Activated T-helper 1 cell treated with anti-CD3 and anti-CD28 coated beads, Interleukin-12 subunit alpha, Interleukin-12 subunit beta, Interleukin-2, Interleukin-4 antibody, amounts not matched to agents 30 ng/mL and 10 ng/mL and 1 ng/mL, durations not matched to agents 14 hours and 24 hours and 36 hours (primary cell): Measurements from ENCODE around the gene ADAM33. TPM values are rescaled to one million over a fixed set of nuclear protein-coding genes. Genes with fewer than 3 reads are reported as not detected.

Experiments used
- DNase-seq: peaks from one replicate; pipeline ENCODE4 v3.0.0; 2021; ENCODE audit warnings: low spot score
- H3K27ac Mint-ChIP-seq: one replicate; pipeline ENCODE4 v1.8.0; 2021; ENCODE audit warnings: mild to moderate bottlenecking, mixed read lengths
- H3K27me3 Mint-ChIP-seq: one replicate; pipeline ENCODE4 v1.8.0; 2022; ENCODE audit warnings: mild to moderate bottlenecking, moderate library complexity, mixed read lengths; ENCODE audit not compliant: insufficient read depth
- H3K36me3 Mint-ChIP-seq: one replicate; pipeline ENCODE4 v1.8.0; 2021; ENCODE audit warnings: low read depth, mixed read lengths
- H3K4me1 Mint-ChIP-seq: one replicate; pipeline ENCODE4 v1.8.0; 2021; ENCODE audit warnings: low read depth, mixed read lengths
- H3K4me3 Mint-ChIP-seq: one replicate; pipeline ENCODE4 v1.8.0; 2021; ENCODE audit warnings: mild to moderate bottlenecking, moderate library complexity, mixed read lengths
- H3K9me3 Mint-ChIP-seq: one replicate; pipeline ENCODE4 v1.8.0; 2021; ENCODE audit warnings: mixed read lengths
- intact Hi-C: fragments of 100-400 bp; cut with micrococcal nuclease; formaldehyde crosslinking; loops from one replicate; pipeline ENCODE4 v1.15.1; 2024
- total RNA-seq: library from RNA; stranded (reverse); gene quantifications from 2 replicates; pipeline ENCODE4 v1.2.3, GENCODE V29; 2022

Gene ADAM33
- total RNA-seq, 1 donor from 2014 or later, result not detected

- H3K9me3 Mint-ChIP-seq, result no peaks in the 10 kb centered on the region
- H3K27ac Mint-ChIP-seq, result no peak overlapping the region
- no peaks in the 10 kb centered on the region for H3K4me1 Mint-ChIP-seq
Measured at GRCh38 chr20:3704087-3704486, 22.3 kb upstream of the ADAM33 start.

GRCh38 chr20:3702611-3703391 lies 21.0 kb upstream of the ADAM33 start:
- H3K9me3 Mint-ChIP-seq, result no peaks in the 10 kb centered on the region
- no peaks in the 10 kb centered on the region for H3K27me3 Mint-ChIP-seq
- no peak overlapping the region for H3K4me3 Mint-ChIP-seq
- H3K4me1 Mint-ChIP-seq, result no peaks in the 10 kb centered on the region
- no peak overlapping the region for H3K27ac Mint-ChIP-seq
- intact Hi-C loops, result no loop called here
- no peaks in the 10 kb centered on the region for H3K36me3 Mint-ChIP-seq
- no peak for DNase-seq

More at GRCh38 chr20:3704087-3704486, 22.3 kb upstream of the ADAM33 start:
- Mint-ChIP-seq H3K27me3 (peaks cover 2% of the 10 kb centered on the region), H3K4me3 (no peak overlapping the region), H3K36me3 (no peaks in the 10 kb centered on the region)
- intact Hi-C loops, result no loop called here
- DNase-seq, result no peak

- Mint-ChIP-seq H3K9me3 (no peaks in the 10 kb centered on the region), H3K27ac (no peak overlapping the region), H3K27me3 (no peaks in the 10 kb centered on the region), H3K4me3 (no peak overlapping the region), H3K4me1 (no peaks in the 10 kb centered on the region), H3K36me3 (no peaks in the 10 kb centered on the region)
- intact Hi-C loops, result no loop called here
- DNase-seq, result no peak
Measured at GRCh38 chr20:3701061-3701998, 19.5 kb upstream of the ADAM33 start.

- Mint-ChIP-seq H3K9me3 (no peaks in the 10 kb centered on the region), H3K27me3 (no peaks in the 10 kb centered on the region), H3K4me1 (no peaks in the 10 kb centered on the region), H3K27ac (no peak overlapping the region), H3K4me3 (no peak overlapping the region), H3K36me3 (no peaks in the 10 kb centered on the region)
- intact Hi-C loops, result no loop called here
- DNase-seq, result no peak
Measured at GRCh38 chr20:3699037-3699436, 17.2 kb upstream of the ADAM33 start.

GRCh38 chr20:3698591-3699001 lies 16.8 kb upstream of the ADAM33 start:
- no peak for DNase-seq
- Mint-ChIP-seq H3K27ac (no peak overlapping the region), H3K27me3 (no peaks in the 10 kb centered on the region), H3K9me3 (no peaks in the 10 kb centered on the region), H3K4me3 (no peak overlapping the region), H3K36me3 (no peaks in the 10 kb centered on the region), H3K4me1 (no peaks in the 10 kb centered on the region)
- intact Hi-C loops, result no loop called here

GRCh38 chr20:3697588-3698305 lies 15.9 kb upstream of the ADAM33 start:
- Mint-ChIP-seq H3K9me3 (no peaks in the 10 kb centered on the region), H3K36me3 (no peaks in the 10 kb centered on the region), H3K27me3 (no peaks in the 10 kb centered on the region), H3K4me1 (no peaks in the 10 kb centered on the region), H3K27ac (no peak overlapping the region), H3K4me3 (no peak overlapping the region)
- DNase-seq, result no peak
- intact Hi-C loops, result no loop called here

GRCh38 chr20:3696745-3697587 lies 15.2 kb upstream of the ADAM33 start:
- Mint-ChIP-seq H3K9me3 (no peaks in the 10 kb centered on the region), H3K27ac (no peak overlapping the region), H3K27me3 (no peaks in the 10 kb centered on the region), H3K4me3 (no peak overlapping the region), H3K36me3 (no peaks in the 10 kb centered on the region), H3K4me1 (no peaks in the 10 kb centered on the region)
- intact Hi-C loops, result no loop called here
- no peak for DNase-seq

GRCh38 chr20:3696200-3696599 lies 14.4 kb upstream of the ADAM33 start:
- Mint-ChIP-seq H3K36me3 (no peaks in the 10 kb centered on the region), H3K4me3 (no peak overlapping the region), H3K27me3 (no peaks in the 10 kb centered on the region), H3K27ac (no peak overlapping the region), H3K4me1 (no peaks in the 10 kb centered on the region), H3K9me3 (no peaks in the 10 kb centered on the region)
- intact Hi-C loops, result no loop called here
- no peak for DNase-seq

GRCh38 chr20:3694864-3695263 lies 13.1 kb upstream of the ADAM33 start:
- H3K27me3 Mint-ChIP-seq, result no peaks in the 10 kb centered on the region
- intact Hi-C loops, result no loop called here
- H3K27ac Mint-ChIP-seq, result no peak overlapping the region
- H3K9me3 Mint-ChIP-seq, result no peaks in the 10 kb centered on the region
- no peak for DNase-seq
- H3K4me1 Mint-ChIP-seq, result no peaks in the 10 kb centered on the region
- no peak overlapping the region for H3K4me3 Mint-ChIP-seq
- H3K36me3 Mint-ChIP-seq, result no peaks in the 10 kb centered on the region

GRCh38 chr20:3693376-3693775 lies 11.6 kb upstream of the ADAM33 start:
- H3K9me3 Mint-ChIP-seq, result no peaks in the 10 kb centered on the region
- no peak overlapping the region for H3K27ac Mint-ChIP-seq
- no peak overlapping the region for H3K4me3 Mint-ChIP-seq
- no peaks in the 10 kb centered on the region for H3K27me3 Mint-ChIP-seq
- no peaks in the 10 kb centered on the region for H3K4me1 Mint-ChIP-seq
- no peak for DNase-seq
- intact Hi-C loops, result no loop called here
- H3K36me3 Mint-ChIP-seq, result no peaks in the 10 kb centered on the region

- no peak overlapping the region for H3K27ac Mint-ChIP-seq
- H3K27me3 Mint-ChIP-seq, result no peaks in the 10 kb centered on the region
- H3K4me3 Mint-ChIP-seq, result no peak overlapping the region
- intact Hi-C loops, result no loop called here
- H3K36me3 Mint-ChIP-seq, result no peaks in the 10 kb centered on the region
- DNase-seq, result no peak
- H3K4me1 Mint-ChIP-seq, result no peaks in the 10 kb centered on the region
- H3K9me3 Mint-ChIP-seq, result no peaks in the 10 kb centered on the region
Measured at GRCh38 chr20:3692706-3693294, 11.0 kb upstream of the ADAM33 start.

- no peaks in the 10 kb centered on the region for H3K36me3 Mint-ChIP-seq
- intact Hi-C loops, result no loop called here
- H3K27me3 Mint-ChIP-seq, result peaks cover 3% of the 10 kb centered on the region
- no peaks in the 10 kb centered on the region for H3K4me1 Mint-ChIP-seq
- H3K27ac Mint-ChIP-seq, result no peak overlapping the region
- H3K9me3 Mint-ChIP-seq, result no peaks in the 10 kb centered on the region
- DNase-seq, result no peak
- H3K4me3 Mint-ChIP-seq, result no peak overlapping the region
Measured at GRCh38 chr20:3691897-3692296, 10.1 kb upstream of the ADAM33 start.
